Endothelial cell of umbilical vein (primary cell): ENCODE data around the gene CTXND1. TPM values are rescaled to one million over a fixed set of nuclear protein-coding genes. Genes with fewer than 3 reads are reported as not detected.

Experiments used
- BruUV-seq: library from RNA; stranded (reverse); fragments of 400-500 nt; replicated peaks from 2 replicates; lab custom pipeline; 2021; lab: Mats Ljungman, UMichigan
- CTCF ChIA-PET: fragments of 300-600, 350-600 bp; sonication (Branson Sonifier 250); formaldehyde crosslinking; loops from one replicate; lab custom pipeline; 2021; ENCODE audit warnings: antibody characterized with exemption, inconsistent platforms; lab: Charles Lee
- POLR2A ChIA-PET: fragments of 300-600, 350-600 bp; sonication (Branson Sonifier 250); formaldehyde crosslinking; loops from one replicate; lab custom pipeline; 2021; ENCODE audit warnings: antibody characterized with exemption, inconsistent platforms; lab: Charles Lee
- DNase-seq: peaks from one replicate; pipeline ENCODE4 v3.0.0-alpha.2; 2011; ENCODE audit warnings: low read depth, low spot score
- FAIRE-seq: peaks from 2 replicates; lab custom pipeline; 2011; peaks lifted over from hg19 to GRCh38; lab: Jason Lieb, UNC
- H2AFZ ChIP-seq: 2 replicates; pipeline ENCODE4 v1.6.0; 2012; ENCODE audit warnings: low read depth, low read length, control low read depth, inconsistent platforms
- H3K27ac ChIP-seq: 2 replicates; pipeline ENCODE4 v1.5.1; 2011; ENCODE audit warnings: low read depth, mild to moderate bottlenecking, control low read depth, low read length, moderate library complexity; ENCODE audit not compliant: insufficient read depth
- H3K27me3 ChIP-seq, 2 experiments: 2 replicates each; pipeline versions ENCODE4 v1.6.0 to v1.6.1; 2011; ENCODE audit warnings: low read length in 2 of 2, mixed read lengths in 1 of 2; ENCODE audit not compliant: control insufficient read depth in 2 of 2, insufficient read depth in 2 of 2
- H3K36me3 ChIP-seq, 2 experiments: 2 replicates in 1 of 2; 3 replicates in 1 of 2; pipeline ENCODE4 v1.5.1; 2011; ENCODE audit warnings: low read length in 2 of 2, mild to moderate bottlenecking in 1 of 2, moderate library complexity in 1 of 2; ENCODE audit not compliant: control insufficient read depth in 2 of 2, insufficient read depth in 2 of 2; ENCODE audit errors: extremely low read depth in 1 of 2
- H3K4me1 ChIP-seq: 3 replicates; pipeline ENCODE4 v1.5.1; 2011; ENCODE audit warnings: mild to moderate bottlenecking, low read length; ENCODE audit not compliant: control insufficient read depth, insufficient read depth; ENCODE audit errors: extremely low read depth
- H3K4me2 ChIP-seq: 2 replicates; pipeline ENCODE4 v1.6.1; 2011; ENCODE audit warnings: low read length, control low read depth, mixed read lengths; ENCODE audit not compliant: insufficient read depth
- H3K4me3 ChIP-seq, 3 experiments: fragments of 200-600 bp in 1 of 3; sonication (generic), shearing (Covaris generic) in 1 of 3; replicated peaks in 1 of 3; 2 replicates each; pipeline ENCODE4 v1.5.1; 2011 to 2016; ENCODE audit warnings: control low read depth in 3 of 3, low read length in 3 of 3, mild to moderate bottlenecking in 2 of 3, inconsistent platforms in 1 of 3, low read depth in 1 of 3, moderate library complexity in 1 of 3; ENCODE audit not compliant: insufficient read depth in 1 of 3
- H3K79me2 ChIP-seq: 2 replicates; pipeline ENCODE4 v1.6.0; 2012; ENCODE audit warnings: low read length, inconsistent platforms; ENCODE audit not compliant: control insufficient read depth, insufficient read depth
- H3K9ac ChIP-seq: replicated peaks from 2 replicates; pipeline ENCODE3; 2011; ENCODE audit warnings: low read length, control low read depth; ENCODE audit not compliant: insufficient read depth; ENCODE audit errors: extremely low read depth
- H3K9me1 ChIP-seq: replicated peaks from 3 replicates; pipeline ENCODE4 v1.6.0; 2011; ENCODE audit warnings: mild to moderate bottlenecking, low read length; ENCODE audit not compliant: control insufficient read depth, insufficient read depth; ENCODE audit errors: extremely low read depth
- H3K9me3 ChIP-seq: replicated peaks from 2 replicates; pipeline ENCODE4 v1.5.1; 2012; ENCODE audit warnings: low read length, inconsistent platforms; ENCODE audit not compliant: control insufficient read depth, insufficient read depth
- H4K20me1 ChIP-seq: replicated peaks from 2 replicates; pipeline ENCODE3; 2011; ENCODE audit warnings: mild to moderate bottlenecking, low read length; ENCODE audit not compliant: control insufficient read depth, insufficient read depth; ENCODE audit errors: extremely low read depth
- CTCF ChIP-seq, 2 donors: IDR thresholded peaks; 1 replicate in 1 of 2; 2 replicates in 1 of 2; pipeline ENCODE4 v1.5.1; 2011; ENCODE audit warnings: low read length in 2 of 2, mild to moderate bottlenecking in 2 of 2, moderate library complexity in 2 of 2, control low read depth in 1 of 2, inconsistent platforms in 1 of 2, low read depth in 1 of 2; ENCODE audit not compliant: insufficient read depth in 1 of 2; ENCODE audit errors: extremely low read depth in 1 of 2
- EZH2 ChIP-seq: IDR thresholded peaks from 2 replicates; pipeline ENCODE4 v1.6.1; 2012; ENCODE audit warnings: borderline replicate concordance, low read depth, mild to moderate bottlenecking, moderate library complexity, low read length, inconsistent platforms; ENCODE audit not compliant: severe bottlenecking
- FOS ChIP-seq: IDR thresholded peaks from 2 replicates; pipeline ENCODE4 v1.6.1; 2011; ENCODE audit warnings: mild to moderate bottlenecking, low read length, moderate library complexity, borderline replicate concordance; ENCODE audit not compliant: insufficient read depth
- GATA2 ChIP-seq: IDR thresholded peaks from 2 replicates; pipeline ENCODE4 v1.7.0; 2011; ENCODE audit warnings: low read depth, mild to moderate bottlenecking, moderate library complexity, mixed read lengths, low read length; ENCODE audit not compliant: insufficient read length, insufficient read depth
- JUN ChIP-seq: IDR thresholded peaks from 2 replicates; pipeline ENCODE4 v1.6.1; 2011; ENCODE audit warnings: borderline replicate concordance, low read depth; ENCODE audit not compliant: insufficient read length, insufficient read depth
- MAX ChIP-seq: IDR thresholded peaks from 2 replicates; pipeline ENCODE4 v1.6.1; 2011; ENCODE audit not compliant: insufficient read depth, insufficient read length
- MYC ChIP-seq: IDR thresholded peaks from one replicate; pipeline ENCODE4 v1.6.1; 2011; ENCODE audit warnings: mild to moderate bottlenecking, low read depth, low read length
- POLR2A ChIP-seq: IDR thresholded peaks from 2 replicates; pipeline ENCODE4 v1.6.1; 2012; ENCODE audit warnings: low read depth, mild to moderate bottlenecking, control low read depth, low read length
- POLR2AphosphoS5 ChIP-seq: IDR thresholded peaks from 2 replicates; pipeline ENCODE4 v1.6.1; 2012; ENCODE audit warnings: low read depth, mild to moderate bottlenecking, control low read depth, low read length, moderate library complexity; ENCODE audit not compliant: insufficient read depth
- dilution Hi-C: fragments of 300-500 bp; cut with MboI; formaldehyde crosslinking; loops from one replicate; pipeline ENCODE4 v1.15.0; 2019; ENCODE audit warnings: low sequenced_read_pairs; ENCODE audit not compliant: extremely low pct_ligation_motif_present
- intact Hi-C: fragments of 100-400 bp; cut with micrococcal nuclease; formaldehyde crosslinking; loops from one replicate; pipeline ENCODE4 v1.10.0; 2022
- polyA plus RNA-seq, 4 experiments: library from polyadenylated mRNA; depleted of rRNA in 3 of 4; stranded (reverse) in 3 of 4; unstranded in 1 of 4; fragments of >200 nt; gene quantifications; 2 replicates each; pipeline versions ENCODE4 v1.2.1 to v1.2.3, GENCODE V29; 2011 to 2012; ENCODE audit warnings: missing spikeins in 1 of 4
- total RNA-seq: library from RNA; stranded (reverse); gene quantifications from 2 replicates; pipeline ENCODE4 v1.2.3, GENCODE V29; 2021

Gene CTXND1
- total and polyA plus RNA-seq, 2 donors (not counting 3 experiments of a cell fraction or from before 2014, with no cell fraction given), result not detected

GRCh38 chr15:80259942-80260510 lies 8.0 kb upstream of the CTXND1 start:
- Histone ChIP-seq H3K9me3 (no peaks in the 10 kb centered on the region), H3K79me2 (no peaks in the 10 kb centered on the region), H3K4me1 (no peaks in the 10 kb centered on the region), H4K20me1 (no peaks in the 10 kb centered on the region), H3K9me1 (no peaks in the 10 kb centered on the region), H3K27ac (no peak overlapping the region), H3K9ac (no peak overlapping the region), H3K4me3 (no peak overlapping the region), H3K27me3 (peaks cover 0 to under 1% of the 10 kb centered on the region in 2 experiments), H3K4me2 (no peak overlapping the region), H3K36me3 (no peaks in the 10 kb centered on the region), H2AFZ (no peak overlapping the region)
- ChIA-PET POLR2A (no interaction called here), CTCF (no interaction called here)
- dilution Hi-C loops (no loop called here), intact Hi-C loops (no loop called here)
- no peak for FAIRE-seq
- no peak for TF ChIP-seq POLR2AphosphoS5
- no peak for TF ChIP-seq POLR2A
- no peak for TF ChIP-seq FOS
- no peak for TF ChIP-seq GATA2
- no peak for TF ChIP-seq MYC
- no peak for TF ChIP-seq EZH2
- TF ChIP-seq MAX, result no peak
- no peak for TF ChIP-seq CTCF (IDR thresholded peaks at IDR 0.05; ENCODE audit: extremely low read depth in 1 of 2, insufficient read depth in 1 of 2, low read depth in 1 of 2, low read length in 2 of 2)
- no peak for TF ChIP-seq JUN
- BruUV-seq, result no TSS peak
- no peak for DNase-seq
